GM21576 (cell line): ENCODE data around the gene SH3RF3.

ENCODE experiments used
- ATAC-seq: cut with Tn5 transposase; IDR thresholded peaks from one replicate; pipeline ENCODE4 v1.9.1; 2021; ENCODE audit warnings: mild to moderate bottlenecking, moderate library complexity; ENCODE audit not compliant: unreplicated experiment

Gene SH3RF3

GRCh38 chr2:109456776-109457175 lies 327.8 kb downstream of the SH3RF3 start:
- no peak for ATAC-seq

- no peak for ATAC-seq
These were observed 328.4 kb downstream of the SH3RF3 start for GRCh38 chr2:109457366-109457765.

GRCh38 chr2:109457794-109458193 lies 328.8 kb downstream of the SH3RF3 start:
- no peak for ATAC-seq

GRCh38 chr2:109458512-109458911 lies 329.5 kb downstream of the SH3RF3 start:
- ATAC-seq = no peak

GRCh38 chr2:109459485-109459884 lies 330.5 kb downstream of the SH3RF3 start:
- no peak for ATAC-seq

GRCh38 chr2:109460553-109461324 lies 331.7 kb downstream of the SH3RF3 start:
- no peak for ATAC-seq

- ATAC-seq = no peak
These were observed 334.2 kb downstream of the SH3RF3 start for GRCh38 chr2:109463236-109463635.

- ATAC-seq = no peak
These were observed 334.9 kb downstream of the SH3RF3 start for GRCh38 chr2:109463891-109464290.

- no peak for ATAC-seq
These were observed 337.9 kb downstream of the SH3RF3 start for GRCh38 chr2:109466674-109467575.

GRCh38 chr2:109467701-109468100 lies 338.7 kb downstream of the SH3RF3 start:
- no peak for ATAC-seq

- ATAC-seq = no peak
These were observed 339.9 kb downstream of the SH3RF3 start for GRCh38 chr2:109468893-109469292.

GRCh38 chr2:109471658-109472057 lies 342.7 kb downstream of the SH3RF3 start:
- no peak for ATAC-seq

- ATAC-seq = no peak
These were observed 343.4 kb downstream of the SH3RF3 start for GRCh38 chr2:109472331-109472959.

- ATAC-seq = no peak
These were observed 344.0 kb downstream of the SH3RF3 start for GRCh38 chr2:109472974-109473373.

- no peak for ATAC-seq
These were observed 344.8 kb downstream of the SH3RF3 start for GRCh38 chr2:109473616-109474318.

GRCh38 chr2:109474319-109474825 lies 345.4 kb downstream of the SH3RF3 start:
- ATAC-seq = no peak

- no peak for ATAC-seq
These were observed 346.7 kb downstream of the SH3RF3 start for GRCh38 chr2:109475531-109476210.

GRCh38 chr2:109476641-109477441 lies 347.8 kb downstream of the SH3RF3 start:
- ATAC-seq = no peak

- no peak for ATAC-seq
These were observed 350.0 kb downstream of the SH3RF3 start for GRCh38 chr2:109478906-109479493.
